ENCODE measurements around the gene CPEB4. TPM values are rescaled to one million over a fixed set of nuclear protein-coding genes. Genes with fewer than 3 reads are reported as not detected.

Gene CPEB4
- total and polyA plus RNA-seq, 2 experiments from 2014 or later = 5.9 to 10.2 TPM

- TF ChIP-seq, protein P1, sequence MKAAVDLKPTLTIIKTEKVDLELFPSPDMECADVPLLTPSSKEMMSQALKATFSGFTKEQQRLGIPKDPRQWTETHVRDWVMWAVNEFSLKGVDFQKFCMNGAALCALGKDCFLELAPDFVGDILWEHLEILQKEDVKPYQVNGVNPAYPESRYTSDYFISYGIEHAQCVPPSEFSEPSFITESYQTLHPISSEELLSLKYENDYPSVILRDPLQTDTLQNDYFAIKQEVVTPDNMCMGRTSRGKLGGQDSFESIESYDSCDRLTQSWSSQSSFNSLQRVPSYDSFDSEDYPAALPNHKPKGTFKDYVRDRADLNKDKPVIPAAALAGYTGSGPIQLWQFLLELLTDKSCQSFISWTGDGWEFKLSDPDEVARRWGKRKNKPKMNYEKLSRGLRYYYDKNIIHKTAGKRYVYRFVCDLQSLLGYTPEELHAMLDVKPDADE (IDR thresholded peaks at IDR 0.05) = no peak
- TF ChIP-seq ZNF114 (CRISPR knock-in tag; IDR thresholded peaks at IDR 0.05) (no peak), JUNB (IDR thresholded peaks at IDR 0.05; ENCODE audit: unreplicated experiment) (no peak), POLR2AphosphoS5 (IDR thresholded peaks at IDR 0.05; ENCODE audit: low read depth) (no peak), STAT1 (IDR thresholded peaks at IDR 0.05; ENCODE audit: unreplicated experiment) (no peak), EZH2 (IDR thresholded peaks at IDR 0.05; ENCODE audit: low read depth, unreplicated experiment) (no peak), NANOG (IDR thresholded peaks at IDR 0.05; ENCODE audit: borderline replicate concordance) (no peak)
- TF ChIP-seq, protein P2, sequence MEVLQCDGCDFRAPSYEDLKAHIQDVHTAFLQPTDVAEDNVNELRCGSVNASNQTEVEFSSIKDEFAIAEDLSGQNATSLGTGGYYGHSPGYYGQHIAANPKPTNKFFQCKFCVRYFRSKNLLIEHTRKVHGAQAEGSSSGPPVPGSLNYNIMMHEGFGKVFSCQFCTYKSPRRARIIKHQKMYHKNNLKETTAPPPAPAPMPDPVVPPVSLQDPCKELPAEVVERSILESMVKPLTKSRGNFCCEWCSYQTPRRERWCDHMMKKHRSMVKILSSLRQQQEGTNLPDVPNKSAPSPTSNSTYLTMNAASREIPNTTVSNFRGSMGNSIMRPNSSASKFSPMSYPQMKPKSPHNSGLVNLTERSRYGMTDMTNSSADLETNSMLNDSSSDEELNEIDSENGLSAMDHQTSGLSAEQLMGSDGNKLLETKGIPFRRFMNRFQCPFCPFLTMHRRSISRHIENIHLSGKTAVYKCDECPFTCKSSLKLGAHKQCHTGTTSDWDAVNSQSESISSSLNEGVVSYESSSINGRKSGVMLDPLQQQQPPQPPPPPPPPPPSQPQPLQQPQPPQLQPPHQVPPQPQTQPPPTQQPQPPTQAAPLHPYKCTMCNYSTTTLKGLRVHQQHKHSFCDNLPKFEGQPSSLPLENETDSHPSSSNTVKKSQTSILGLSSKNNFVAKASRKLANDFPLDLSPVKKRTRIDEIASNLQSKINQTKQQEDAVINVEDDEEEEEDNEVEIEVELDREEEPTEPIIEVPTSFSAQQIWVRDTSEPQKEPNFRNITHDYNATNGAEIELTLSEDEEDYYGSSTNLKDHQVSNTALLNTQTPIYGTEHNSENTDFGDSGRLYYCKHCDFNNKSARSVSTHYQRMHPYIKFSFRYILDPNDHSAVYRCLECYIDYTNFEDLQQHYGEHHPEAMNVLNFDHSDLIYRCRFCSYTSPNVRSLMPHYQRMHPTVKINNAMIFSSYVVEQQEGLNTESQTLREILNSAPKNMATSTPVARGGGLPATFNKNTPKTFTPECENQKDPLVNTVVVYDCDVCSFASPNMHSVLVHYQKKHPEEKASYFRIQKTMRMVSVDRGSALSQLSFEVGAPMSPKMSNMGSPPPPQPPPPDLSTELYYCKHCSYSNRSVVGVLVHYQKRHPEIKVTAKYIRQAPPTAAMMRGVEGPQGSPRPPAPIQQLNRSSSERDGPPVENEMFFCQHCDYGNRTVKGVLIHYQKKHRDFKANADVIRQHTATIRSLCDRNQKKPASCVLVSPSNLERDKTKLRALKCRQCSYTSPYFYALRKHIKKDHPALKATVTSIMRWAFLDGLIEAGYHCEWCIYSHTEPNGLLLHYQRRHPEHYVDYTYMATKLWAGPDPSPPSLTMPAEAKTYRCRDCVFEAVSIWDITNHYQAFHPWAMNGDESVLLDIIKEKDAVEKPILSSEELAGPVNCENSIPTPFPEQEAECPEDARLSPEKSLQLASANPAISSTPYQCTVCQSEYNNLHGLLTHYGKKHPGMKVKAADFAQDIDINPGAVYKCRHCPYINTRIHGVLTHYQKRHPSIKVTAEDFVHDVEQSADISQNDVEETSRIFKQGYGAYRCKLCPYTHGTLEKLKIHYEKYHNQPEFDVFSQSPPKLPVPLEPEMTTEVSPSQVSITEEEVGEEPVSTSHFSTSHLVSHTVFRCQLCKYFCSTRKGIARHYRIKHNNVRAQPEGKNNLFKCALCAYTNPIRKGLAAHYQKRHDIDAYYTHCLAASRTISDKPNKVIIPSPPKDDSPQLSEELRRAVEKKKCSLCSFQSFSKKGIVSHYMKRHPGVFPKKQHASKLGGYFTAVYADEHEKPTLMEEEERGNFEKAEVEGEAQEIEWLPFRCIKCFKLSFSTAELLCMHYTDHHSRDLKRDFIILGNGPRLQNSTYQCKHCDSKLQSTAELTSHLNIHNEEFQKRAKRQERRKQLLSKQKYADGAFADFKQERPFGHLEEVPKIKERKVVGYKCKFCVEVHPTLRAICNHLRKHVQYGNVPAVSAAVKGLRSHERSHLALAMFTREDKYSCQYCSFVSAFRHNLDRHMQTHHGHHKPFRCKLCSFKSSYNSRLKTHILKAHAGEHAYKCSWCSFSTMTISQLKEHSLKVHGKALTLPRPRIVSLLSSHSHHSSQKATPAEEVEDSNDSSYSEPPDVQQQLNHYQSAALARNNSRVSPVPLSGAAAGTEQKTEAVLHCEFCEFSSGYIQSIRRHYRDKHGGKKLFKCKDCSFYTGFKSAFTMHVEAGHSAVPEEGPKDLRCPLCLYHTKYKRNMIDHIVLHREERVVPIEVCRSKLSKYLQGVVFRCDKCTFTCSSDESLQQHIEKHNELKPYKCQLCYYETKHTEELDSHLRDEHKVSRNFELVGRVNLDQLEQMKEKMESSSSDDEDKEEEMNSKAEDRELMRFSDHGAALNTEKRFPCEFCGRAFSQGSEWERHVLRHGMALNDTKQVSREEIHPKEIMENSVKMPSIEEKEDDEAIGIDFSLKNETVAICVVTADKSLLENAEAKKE (CRISPR knock-in tag; IDR thresholded peaks at IDR 0.05) = no peak
- TF ChIP-seq, protein P3, sequence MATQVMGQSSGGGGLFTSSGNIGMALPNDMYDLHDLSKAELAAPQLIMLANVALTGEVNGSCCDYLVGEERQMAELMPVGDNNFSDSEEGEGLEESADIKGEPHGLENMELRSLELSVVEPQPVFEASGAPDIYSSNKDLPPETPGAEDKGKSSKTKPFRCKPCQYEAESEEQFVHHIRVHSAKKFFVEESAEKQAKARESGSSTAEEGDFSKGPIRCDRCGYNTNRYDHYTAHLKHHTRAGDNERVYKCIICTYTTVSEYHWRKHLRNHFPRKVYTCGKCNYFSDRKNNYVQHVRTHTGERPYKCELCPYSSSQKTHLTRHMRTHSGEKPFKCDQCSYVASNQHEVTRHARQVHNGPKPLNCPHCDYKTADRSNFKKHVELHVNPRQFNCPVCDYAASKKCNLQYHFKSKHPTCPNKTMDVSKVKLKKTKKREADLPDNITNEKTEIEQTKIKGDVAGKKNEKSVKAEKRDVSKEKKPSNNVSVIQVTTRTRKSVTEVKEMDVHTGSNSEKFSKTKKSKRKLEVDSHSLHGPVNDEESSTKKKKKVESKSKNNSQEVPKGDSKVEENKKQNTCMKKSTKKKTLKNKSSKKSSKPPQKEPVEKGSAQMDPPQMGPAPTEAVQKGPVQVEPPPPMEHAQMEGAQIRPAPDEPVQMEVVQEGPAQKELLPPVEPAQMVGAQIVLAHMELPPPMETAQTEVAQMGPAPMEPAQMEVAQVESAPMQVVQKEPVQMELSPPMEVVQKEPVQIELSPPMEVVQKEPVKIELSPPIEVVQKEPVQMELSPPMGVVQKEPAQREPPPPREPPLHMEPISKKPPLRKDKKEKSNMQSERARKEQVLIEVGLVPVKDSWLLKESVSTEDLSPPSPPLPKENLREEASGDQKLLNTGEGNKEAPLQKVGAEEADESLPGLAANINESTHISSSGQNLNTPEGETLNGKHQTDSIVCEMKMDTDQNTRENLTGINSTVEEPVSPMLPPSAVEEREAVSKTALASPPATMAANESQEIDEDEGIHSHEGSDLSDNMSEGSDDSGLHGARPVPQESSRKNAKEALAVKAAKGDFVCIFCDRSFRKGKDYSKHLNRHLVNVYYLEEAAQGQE (IDR thresholded peaks at IDR 0.05; ENCODE audit: unreplicated experiment) = no peak
- no peak overlapping the region for H3K4me3 Mint-ChIP-seq
- H3K4me3 ChIP-seq = no peak overlapping the region
- no peak overlapping the region for H3K27ac Mint-ChIP-seq
- H3K36me3 Mint-ChIP-seq (ENCODE audit: low read depth) = peaks cover 8% of the 10 kb centered on the region; the same call in 2 of the 3 replicates
- no peaks in the 10 kb centered on the region for H3K9me2 ChIP-seq (ENCODE audit: insufficient read depth)
- no peak for DNase-seq (ENCODE audit: low spot score)
- ATAC-seq = no peak
- H3K27me3 ChIP-seq (ENCODE audit: insufficient read depth) = no peaks in the 10 kb centered on the region
- no peak overlapping the region for H3K27ac ChIP-seq (ENCODE audit: low read depth)
- peaks cover 36% of the 10 kb centered on the region for H3K4me1 Mint-ChIP-seq
- no peaks in the 10 kb centered on the region; the same call in 1 of the 2 replicates for H3K79me2 ChIP-seq (replicated peaks; ENCODE audit: insufficient read depth)
- H3K36me3 ChIP-seq (ENCODE audit: insufficient read depth) = 0 out of 2 replicates have a peak, but pooled peaks cover 3% of the 10 kb centered on the region
- no peaks in the 10 kb centered on the region for H4K20me1 ChIP-seq (replicated peaks; ENCODE audit: insufficient read depth)
- no peak overlapping the region for H2AFZ ChIP-seq
- no peaks in the 10 kb centered on the region for H3F3A ChIP-seq (replicated peaks; ENCODE audit: low read depth)
- H3K4me1 ChIP-seq (ENCODE audit: insufficient read depth) = peaks cover 36% of the 10 kb centered on the region
- H3K9me3 Mint-ChIP-seq = no peaks in the 10 kb centered on the region
- no peaks in the 10 kb centered on the region for H3K27me3 Mint-ChIP-seq (ENCODE audit: insufficient read depth, low read depth, poor library complexity)
- H3K4me2 ChIP-seq = no peak overlapping the region
Measured at GRCh38 chr5:173946323-173946722, 58.2 kb downstream of the CPEB4 start.
